Fibroblast of the conjunctiva (primary cell): ENCODE measurements around the gene FCHSD2.
A peak's percentile ranks its signal among the peaks of the same experiment; 100 is the strongest.
"Not testable (repeated sequence)": the region's sequence is repeated elsewhere in the genome, so short reads cannot be mapped to it uniquely, and the experiment has no call there.

Experiments
- DNase-seq: peaks from one replicate; pipeline ENCODE4 v3.0.0-alpha.2; 2010; ENCODE audit warnings: low read depth

Gene FCHSD2

GRCh38 chr11:73009972-73010371, 132.1 kb downstream of the FCHSD2 start:
- DNase-seq, result no peak

GRCh38 chr11:73004088-73004487, 138.0 kb downstream of the FCHSD2 start:
- no peak for DNase-seq

- DNase-seq, result no peak
Measured at GRCh38 chr11:73003088-73003487, 139.0 kb downstream of the FCHSD2 start.

- no peak for DNase-seq
Measured at GRCh38 chr11:73002214-73002613, 139.9 kb downstream of the FCHSD2 start.

- no peak for DNase-seq
Measured at GRCh38 chr11:73001615-73002014, 140.5 kb downstream of the FCHSD2 start.

GRCh38 chr11:72998676-72999075, 143.4 kb downstream of the FCHSD2 start:
- DNase-seq, result no peak

GRCh38 chr11:72996959-72997358, 145.2 kb downstream of the FCHSD2 start:
- DNase-seq, result no peak

GRCh38 chr11:72989727-72990126, 152.4 kb downstream of the FCHSD2 start:
- DNase-seq, result no peak

GRCh38 chr11:72988821-72989220, 153.3 kb downstream of the FCHSD2 start:
- DNase-seq, result no peak

GRCh38 chr11:72985645-72986044, 156.5 kb downstream of the FCHSD2 start:
- peak; percentile 33 for DNase-seq

- DNase-seq, result no peak
Measured at GRCh38 chr11:72984453-72985077, 157.6 kb downstream of the FCHSD2 start.

- DNase-seq, result no peak
Measured at GRCh38 chr11:72983560-72983959, 158.6 kb downstream of the FCHSD2 start.

GRCh38 chr11:72981971-72982685, 160.0 kb downstream of the FCHSD2 start:
- no peak for DNase-seq

- DNase-seq, result no peak
Measured at GRCh38 chr11:72981080-72981479, 161.0 kb downstream of the FCHSD2 start.

- DNase-seq, result not testable (repeated sequence)
Measured at GRCh38 chr11:72977782-72978181, 164.3 kb downstream of the FCHSD2 start.

- DNase-seq, result not testable (repeated sequence)
Measured at GRCh38 chr11:72976522-72976892, 165.6 kb downstream of the FCHSD2 start.

GRCh38 chr11:72975778-72976521, 166.2 kb downstream of the FCHSD2 start:
- DNase-seq, result peak; percentile 85

GRCh38 chr11:72974487-72975205, 167.5 kb downstream of the FCHSD2 start:
- no peak for DNase-seq

GRCh38 chr11:72972496-72973128, 169.5 kb downstream of the FCHSD2 start:
- DNase-seq, result peak; percentile 20

GRCh38 chr11:72971192-72971967, 170.7 kb downstream of the FCHSD2 start:
- DNase-seq, result no peak

- no peak for DNase-seq
Measured at GRCh38 chr11:72970557-72971118, 171.5 kb downstream of the FCHSD2 start.
